ENCODE data around the gene METTL3. TPM values are rescaled to one million over a fixed set of nuclear protein-coding genes. Genes with fewer than 3 reads are reported as not detected.
A peak's percentile ranks its signal among the peaks of the same experiment; 100 is the strongest.

METTL3 gene
- total RNA-seq, 4 donors from 2014 or later, result 40.6 to 64.4 (median 48.0) TPM

DNA sequence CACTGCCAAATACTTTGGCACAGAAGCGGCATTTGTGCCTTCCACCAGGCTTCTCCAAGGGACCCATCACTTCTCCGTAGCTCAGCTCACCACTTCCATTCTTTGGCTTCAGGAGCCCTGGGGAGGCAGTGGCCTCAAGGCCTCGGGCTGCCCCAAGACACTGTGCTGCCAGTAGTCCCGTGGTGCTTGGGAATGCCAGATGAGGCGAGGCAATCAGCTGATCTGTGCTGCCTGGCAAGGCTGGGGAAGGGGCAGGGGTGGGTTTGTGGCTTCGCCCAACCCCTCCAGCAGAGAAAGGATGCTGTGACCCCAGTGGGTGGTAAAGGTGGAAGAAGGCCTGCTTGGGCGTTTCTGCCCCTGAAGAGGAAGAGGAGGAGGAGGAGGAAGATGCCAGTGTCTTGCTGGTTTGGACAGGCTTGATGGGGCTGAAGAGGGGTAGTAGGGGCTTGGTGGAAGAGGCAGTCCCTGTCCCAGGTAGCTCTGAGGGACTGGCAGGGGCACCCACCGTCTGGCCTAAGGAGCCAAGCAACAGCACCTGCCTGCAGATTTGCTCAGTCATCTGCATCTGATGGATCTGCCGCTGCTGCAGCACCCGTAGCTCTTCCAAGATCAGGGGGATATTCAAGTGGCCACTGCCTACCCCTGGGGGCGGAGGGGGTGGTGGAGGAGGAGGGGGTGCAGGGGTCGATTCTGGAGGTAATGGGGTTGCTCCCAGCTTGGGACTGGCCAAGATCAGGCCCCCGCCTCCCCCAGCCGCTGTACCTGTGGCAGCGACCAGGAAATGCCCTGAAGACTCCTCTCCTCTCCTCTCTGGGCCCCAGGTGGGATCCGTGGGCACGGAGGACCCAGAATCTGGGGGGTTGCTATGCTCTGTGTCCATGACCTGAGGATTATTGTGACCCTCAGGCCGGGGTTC is 13.7 kb upstream of the METTL3 start:
- no peak for DNase-seq (ENCODE audit: extremely low spot score)
- Histone ChIP-seq H3K9me3 (no peaks in the 10 kb centered on the region), H3K27me3 (no peaks in the 10 kb centered on the region), H3K36me3 (peaks cover 0 to 26% (median 8%) of the 10 kb centered on the region in 4 donors), H3K27ac (replicated peaks in 1 of 4) (peak overlapping the region; percentile 83 to 84 (median 84)), H3K4me1 (peaks cover 7 to 22% (median 21%) of the 10 kb centered on the region in 4 donors), H3K4me3 (peak overlapping the region; percentile 81 to 95 (median 85))
- TF ChIP-seq POLR2AphosphoS5 (IDR thresholded peaks at IDR 0.05), result no peak
- TF ChIP-seq POLR2A (IDR thresholded peaks at IDR 0.05; ENCODE audit: low read depth), result no peak
- TF ChIP-seq, protein P1, sequence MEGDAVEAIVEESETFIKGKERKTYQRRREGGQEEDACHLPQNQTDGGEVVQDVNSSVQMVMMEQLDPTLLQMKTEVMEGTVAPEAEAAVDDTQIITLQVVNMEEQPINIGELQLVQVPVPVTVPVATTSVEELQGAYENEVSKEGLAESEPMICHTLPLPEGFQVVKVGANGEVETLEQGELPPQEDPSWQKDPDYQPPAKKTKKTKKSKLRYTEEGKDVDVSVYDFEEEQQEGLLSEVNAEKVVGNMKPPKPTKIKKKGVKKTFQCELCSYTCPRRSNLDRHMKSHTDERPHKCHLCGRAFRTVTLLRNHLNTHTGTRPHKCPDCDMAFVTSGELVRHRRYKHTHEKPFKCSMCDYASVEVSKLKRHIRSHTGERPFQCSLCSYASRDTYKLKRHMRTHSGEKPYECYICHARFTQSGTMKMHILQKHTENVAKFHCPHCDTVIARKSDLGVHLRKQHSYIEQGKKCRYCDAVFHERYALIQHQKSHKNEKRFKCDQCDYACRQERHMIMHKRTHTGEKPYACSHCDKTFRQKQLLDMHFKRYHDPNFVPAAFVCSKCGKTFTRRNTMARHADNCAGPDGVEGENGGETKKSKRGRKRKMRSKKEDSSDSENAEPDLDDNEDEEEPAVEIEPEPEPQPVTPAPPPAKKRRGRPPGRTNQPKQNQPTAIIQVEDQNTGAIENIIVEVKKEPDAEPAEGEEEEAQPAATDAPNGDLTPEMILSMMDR (IDR thresholded peaks at IDR 0.05), result no peak
- TF ChIP-seq EP300 (IDR thresholded peaks at IDR 0.05), result no peak
- WGBS, result 72% methylated on average over 7 of the region's 18 CpGs
- intact Hi-C loops (cut with DNase I), result no loop called here

GRCh38 chr14:21523203-21523602 is 12.1 kb upstream of the METTL3 start:
- peaks cover 0 to 26% (median 8%) of the 10 kb centered on the region in 4 donors for H3K36me3 ChIP-seq
- H3K27ac ChIP-seq (replicated peaks in 1 of 4), result no peak overlapping the region
- WGBS, result 92% methylated on average over 6 of the region's 7 CpGs
- no peaks in the 10 kb centered on the region for H3K9me3 ChIP-seq
- intact Hi-C loops (cut with DNase I), result no loop called here
- H3K27me3 ChIP-seq, result no peaks in the 10 kb centered on the region
- no peak overlapping the region for H3K4me3 ChIP-seq
- H3K4me1 ChIP-seq, result peaks cover 7 to 22% (median 21%) of the 10 kb centered on the region in 4 donors
- TF ChIP-seq POLR2AphosphoS5 (IDR thresholded peaks at IDR 0.05) (no peak), POLR2A (IDR thresholded peaks at IDR 0.05; ENCODE audit: low read depth) (no peak)
- TF ChIP-seq, protein P1 (IDR thresholded peaks at IDR 0.05), result no peak
- no peak for DNase-seq (ENCODE audit: extremely low spot score)

DNA sequence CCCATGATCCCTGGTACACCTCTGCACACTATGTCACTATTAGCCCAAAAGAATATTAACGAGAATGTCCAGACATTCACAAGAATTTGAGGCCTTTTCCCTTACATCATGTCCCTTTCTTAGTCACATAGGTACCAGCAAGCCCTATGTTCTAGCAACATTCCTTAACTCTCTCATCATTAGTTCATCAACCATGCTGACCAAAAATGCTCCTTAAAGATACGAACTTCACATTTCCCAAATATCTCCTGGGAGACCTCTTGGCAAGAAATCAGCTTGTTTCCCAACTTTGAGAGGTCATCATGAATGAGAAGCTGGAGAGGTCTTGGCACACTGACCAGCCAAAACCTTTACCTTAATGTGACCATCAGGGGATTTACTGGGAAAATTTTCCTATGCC is 10.4 kb upstream of the METTL3 start:
- Histone ChIP-seq H3K36me3 (peaks cover 0 to 26% (median 8%) of the 10 kb centered on the region in 4 donors), H3K27ac (replicated peaks in 1 of 4) (no peak overlapping the region), H3K4me3 (no peak overlapping the region), H3K4me1 (peaks cover under 1 to 13% (median 13%) of the 10 kb centered on the region in 4 donors), H3K27me3 (no peaks in the 10 kb centered on the region), H3K9me3 (no peaks in the 10 kb centered on the region)
- intact Hi-C loops (cut with DNase I), result no loop called here
- no peak for TF ChIP-seq POLR2AphosphoS5 (IDR thresholded peaks at IDR 0.05)
- no peak for TF ChIP-seq POLR2A (IDR thresholded peaks at IDR 0.05; ENCODE audit: low read depth)
- no peak for TF ChIP-seq EP300 (IDR thresholded peaks at IDR 0.05)
- TF ChIP-seq, protein P1 (IDR thresholded peaks at IDR 0.05), result no peak
- DNase-seq (ENCODE audit: extremely low spot score), result no peak
- 66% methylated on average over 2 of the region's 2 CpGs for WGBS

GRCh38 chr14:21520767-21521166 is 9.6 kb upstream of the METTL3 start:
- WGBS, result 83% methylated on average over 1 of the region's 1 CpG
- Histone ChIP-seq H3K36me3 (peaks cover 0 to 26% (median 8%) of the 10 kb centered on the region in 4 donors), H3K27me3 (no peaks in the 10 kb centered on the region), H3K4me1 (peaks cover 0 to 11% (median 10%) of the 10 kb centered on the region in 4 donors), H3K9me3 (no peaks in the 10 kb centered on the region), H3K4me3 (no peak overlapping the region), H3K27ac (replicated peaks in 1 of 4) (no peak overlapping the region)
- no peak for DNase-seq (ENCODE audit: extremely low spot score)
- intact Hi-C loops (cut with DNase I), result no loop called here
- TF ChIP-seq POLR2AphosphoS5 (IDR thresholded peaks at IDR 0.05) (no peak), POLR2A (IDR thresholded peaks at IDR 0.05; ENCODE audit: low read depth) (no peak), EP300 (IDR thresholded peaks at IDR 0.05) (no peak)
- TF ChIP-seq, protein P1 (IDR thresholded peaks at IDR 0.05), result no peak
